ENCODE results near the gene TRAF2.

- no peak for TF ChIP-seq ZNF431 (CRISPR knock-in tag; IDR thresholded peaks at IDR 0.05; ENCODE audit: borderline replicate concordance, low read depth)
- no peak for TF ChIP-seq DMAP1 (CRISPR knock-in tag; IDR thresholded peaks at IDR 0.05)
- TF ChIP-seq ZBTB7A (CRISPR knock-in tag; IDR thresholded peaks at IDR 0.05), result no peak
- no peak for TF ChIP-seq THRA (CRISPR knock-in tag; IDR thresholded peaks at IDR 0.05; ENCODE audit: borderline replicate concordance)
- TF ChIP-seq CTCF (CRISPR knock-in tag; IDR thresholded peaks at IDR 0.05), result no peak
- TF ChIP-seq POLR2AphosphoS5 (IDR thresholded peaks at IDR 0.05; ENCODE audit: low read depth, low read length), result no peak
- TF ChIP-seq TAF1 (CRISPR knock-in tag; IDR thresholded peaks at IDR 0.05), result no peak
- TF ChIP-seq GABPB1 (CRISPR knock-in tag; IDR thresholded peaks at IDR 0.05), result no peak
- no peak for TF ChIP-seq HINFP (CRISPR knock-in tag; IDR thresholded peaks at IDR 0.05; ENCODE audit: low read depth)
- TF ChIP-seq BCLAF1 (IDR thresholded peaks at IDR 0.05), result no peak
- no peak for TF ChIP-seq PRPF4 (IDR thresholded peaks at IDR 0.05; ENCODE audit: low read depth, low read length, poor library complexity, severe bottlenecking)
- TF ChIP-seq KDM1A (CRISPR knock-in tag; IDR thresholded peaks at IDR 0.05), result no peak
- TF ChIP-seq ZNF510 (CRISPR knock-in tag; IDR thresholded peaks at IDR 0.05; ENCODE audit: low read depth), result no peak
- no peak for TF ChIP-seq ELF4 (CRISPR knock-in tag; IDR thresholded peaks at IDR 0.05; ENCODE audit: borderline replicate concordance)
These were observed 43.7 kb downstream of the TRAF2 start for GRCh38 chr9:136930014-136930413.
